Calu3 (cell line): ENCODE data around the gene CACNA1C. TPM values are rescaled to one million over a fixed set of nuclear protein-coding genes. Genes with fewer than 3 reads are reported as not detected.
A peak's percentile ranks its signal among the peaks of the same experiment; 100 is the strongest.

Experiments used
- BruUV-seq: library from RNA; stranded (reverse); fragments of 400-500 nt; replicated peaks from 2 replicates; lab custom pipeline; 2021; lab: Mats Ljungman, UMichigan
- CTCF ChIA-PET: fragments of 300-600 bp; sonication (Branson Sonifier 250); formaldehyde crosslinking; loops from one replicate; lab custom pipeline; 2022; ENCODE audit warnings: antibody characterized with exemption; lab: Charles Lee
- DNase-seq: peaks from one replicate; pipeline ENCODE4 v3.0.0; 2022
- H3K27ac Mint-ChIP-seq: one replicate; pipeline ENCODE4 v1.8.0; 2022; ENCODE audit warnings: mixed read lengths; ENCODE audit not compliant: unreplicated experiment
- H3K27me3 Mint-ChIP-seq: one replicate; pipeline ENCODE4 v1.8.0; 2022; ENCODE audit warnings: mixed read lengths; ENCODE audit not compliant: unreplicated experiment
- H3K36me3 Mint-ChIP-seq: one replicate; pipeline ENCODE4 v1.8.0; 2022; ENCODE audit warnings: mild to moderate bottlenecking, moderate library complexity, mixed read lengths; ENCODE audit not compliant: insufficient read depth, unreplicated experiment
- H3K4me1 Mint-ChIP-seq: one replicate; pipeline ENCODE4 v1.8.0; 2022; ENCODE audit warnings: mild to moderate bottlenecking, low read depth, mixed read lengths; ENCODE audit not compliant: unreplicated experiment
- H3K4me3 Mint-ChIP-seq: one replicate; pipeline ENCODE4 v1.8.0; 2022; ENCODE audit warnings: mild to moderate bottlenecking, low read depth, moderate library complexity, mixed read lengths; ENCODE audit not compliant: unreplicated experiment
- H3K9me3 Mint-ChIP-seq: one replicate; pipeline ENCODE4 v1.8.0; 2022; ENCODE audit warnings: low read depth, mixed read lengths; ENCODE audit not compliant: unreplicated experiment
- intact Hi-C: fragments of 100-400 bp; cut with micrococcal nuclease; formaldehyde crosslinking; loops from one replicate; pipeline ENCODE4 v1.10.0; 2022; ENCODE audit not compliant: unreplicated experiment
- total RNA-seq: library from RNA; stranded (reverse); gene quantifications from 2 replicates; pipeline ENCODE4 v1.2.3, GENCODE V29; 2022
- TF ChIP-seq, protein P1 (sequence below): fragments of 200-600 bp; IDR thresholded peaks from one replicate; pipeline ENCODE4 v1.8.0; 2022; ENCODE audit warnings: antibody characterized with exemption; ENCODE audit not compliant: unreplicated experiment

The CACNA1C gene
- total RNA-seq, 1 experiment from 2014 or later: not detected

GRCh38 chr12:2290516-2291065 is 237.8 kb downstream of the CACNA1C start:
- Mint-ChIP-seq H3K36me3 (no peaks in the 10 kb centered on the region), H3K4me1 (peaks cover 10% of the 10 kb centered on the region), H3K27me3 (peaks cover 95% of the 10 kb centered on the region), H3K4me3 (no peak overlapping the region), H3K27ac (no peak overlapping the region), H3K9me3 (no peaks in the 10 kb centered on the region)
- intact Hi-C loops: no loop called here
- CTCF ChIA-PET: interaction anchor here (1.0 to 1.2 kb wide), 2 partner anchors 10 to 275 kb away, joined by 3 read pairs; no protein-coding TSS in a partner anchor
- BruUV-seq: no TSS peak
- TF ChIP-seq, protein P1, sequence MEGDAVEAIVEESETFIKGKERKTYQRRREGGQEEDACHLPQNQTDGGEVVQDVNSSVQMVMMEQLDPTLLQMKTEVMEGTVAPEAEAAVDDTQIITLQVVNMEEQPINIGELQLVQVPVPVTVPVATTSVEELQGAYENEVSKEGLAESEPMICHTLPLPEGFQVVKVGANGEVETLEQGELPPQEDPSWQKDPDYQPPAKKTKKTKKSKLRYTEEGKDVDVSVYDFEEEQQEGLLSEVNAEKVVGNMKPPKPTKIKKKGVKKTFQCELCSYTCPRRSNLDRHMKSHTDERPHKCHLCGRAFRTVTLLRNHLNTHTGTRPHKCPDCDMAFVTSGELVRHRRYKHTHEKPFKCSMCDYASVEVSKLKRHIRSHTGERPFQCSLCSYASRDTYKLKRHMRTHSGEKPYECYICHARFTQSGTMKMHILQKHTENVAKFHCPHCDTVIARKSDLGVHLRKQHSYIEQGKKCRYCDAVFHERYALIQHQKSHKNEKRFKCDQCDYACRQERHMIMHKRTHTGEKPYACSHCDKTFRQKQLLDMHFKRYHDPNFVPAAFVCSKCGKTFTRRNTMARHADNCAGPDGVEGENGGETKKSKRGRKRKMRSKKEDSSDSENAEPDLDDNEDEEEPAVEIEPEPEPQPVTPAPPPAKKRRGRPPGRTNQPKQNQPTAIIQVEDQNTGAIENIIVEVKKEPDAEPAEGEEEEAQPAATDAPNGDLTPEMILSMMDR: no peak
- DNase-seq: no peak

GRCh38 chr12:2291182-2291832 is 238.5 kb downstream of the CACNA1C start:
- no peaks in the 10 kb centered on the region for H3K9me3 Mint-ChIP-seq
- H3K36me3 Mint-ChIP-seq: no peaks in the 10 kb centered on the region
- intact Hi-C loops: no loop called here
- peak; percentile 49 for DNase-seq
- TF ChIP-seq, protein P1: peak; percentile 77
- H3K27ac Mint-ChIP-seq: no peak overlapping the region
- CTCF ChIA-PET: interaction anchor here (1.2 kb wide), 1 partner anchor 276 kb away, joined by 3 read pairs; no protein-coding TSS in a partner anchor
- H3K27me3 Mint-ChIP-seq: peaks cover 95% of the 10 kb centered on the region
- H3K4me1 Mint-ChIP-seq: peaks cover 14% of the 10 kb centered on the region
- no TSS peak for BruUV-seq
- H3K4me3 Mint-ChIP-seq: no peak overlapping the region

GRCh38 chr12:2291947-2292346 is 239.2 kb downstream of the CACNA1C start:
- peaks cover 95% of the 10 kb centered on the region for H3K27me3 Mint-ChIP-seq
- H3K36me3 Mint-ChIP-seq: no peaks in the 10 kb centered on the region
- H3K4me1 Mint-ChIP-seq: peaks cover 14% of the 10 kb centered on the region
- TF ChIP-seq, protein P1: no peak
- no TSS peak for BruUV-seq
- DNase-seq: no peak
- H3K4me3 Mint-ChIP-seq: no peak overlapping the region
- no peak overlapping the region for H3K27ac Mint-ChIP-seq
- intact Hi-C loops: no loop called here
- CTCF ChIA-PET: interaction anchor here (0.6 kb wide), 2 partner anchors 28 to 146 kb away, joined by 3 read pairs; no protein-coding TSS in a partner anchor
- H3K9me3 Mint-ChIP-seq: no peaks in the 10 kb centered on the region

DNA sequence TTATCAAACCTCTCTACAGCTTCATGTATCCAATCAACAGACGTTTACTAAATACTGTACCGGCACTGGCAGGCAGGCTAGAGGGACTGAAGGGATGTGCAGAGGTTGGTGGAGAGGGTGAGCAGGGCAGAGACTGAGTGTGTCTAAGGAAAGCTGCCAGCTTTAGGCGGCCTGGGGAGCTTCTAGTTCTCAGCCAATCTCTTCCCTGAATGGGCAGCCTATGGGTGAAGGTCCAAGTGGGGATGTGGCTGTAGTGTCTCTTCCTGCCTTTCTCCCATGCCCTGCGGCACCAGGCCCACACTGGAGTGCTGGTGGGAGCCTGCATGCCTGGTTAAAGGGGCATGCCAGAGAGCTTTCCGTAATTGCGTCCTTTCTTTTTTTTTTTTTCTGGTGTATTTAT is 239.8 kb downstream of the CACNA1C start:
- Mint-ChIP-seq H3K27ac (no peak overlapping the region), H3K27me3 (peaks cover 95% of the 10 kb centered on the region), H3K36me3 (no peaks in the 10 kb centered on the region), H3K4me3 (no peak overlapping the region), H3K9me3 (no peaks in the 10 kb centered on the region), H3K4me1 (peaks cover 14% of the 10 kb centered on the region)
- CTCF ChIA-PET: interaction anchor here (0.6 kb wide), 2 partner anchors 147 to 1785 kb away, joined by 3 to 4 read pairs; no protein-coding TSS in a partner anchor
- no peak for DNase-seq
- TF ChIP-seq, protein P1: no peak
- BruUV-seq: no TSS peak
- intact Hi-C loops: no loop called here
